Right lobe of liver (tissue), 4 donors: ENCODE results near the gene LTA.

Experiments used
- POLR2A ChIP-seq: fragments of 450-650 bp; IDR thresholded peaks from one replicate; pipeline ENCODE4 v1.6.1; 2017; ENCODE audit warnings: antibody characterized with exemption, mild to moderate bottlenecking
- TF ChIP-seq, protein P1 (sequence below), 4 donors: fragments of 200-600 bp in 3 of 4; fragments of 450-650 bp in 1 of 4; IDR thresholded peaks; one replicate each; pipeline versions ENCODE4 v1.5.1 to v1.8.0; 2016 to 2022; ENCODE audit warnings: antibody characterized with exemption in 4 of 4, mild to moderate bottlenecking in 2 of 4
- donor health status: DM: no; HTN: no; CAD: no.
- donor health status: DM: no; HTN: no; CAD: no.
- donor health status: DM: no; HTN: yes; CAD: no.

DNA sequence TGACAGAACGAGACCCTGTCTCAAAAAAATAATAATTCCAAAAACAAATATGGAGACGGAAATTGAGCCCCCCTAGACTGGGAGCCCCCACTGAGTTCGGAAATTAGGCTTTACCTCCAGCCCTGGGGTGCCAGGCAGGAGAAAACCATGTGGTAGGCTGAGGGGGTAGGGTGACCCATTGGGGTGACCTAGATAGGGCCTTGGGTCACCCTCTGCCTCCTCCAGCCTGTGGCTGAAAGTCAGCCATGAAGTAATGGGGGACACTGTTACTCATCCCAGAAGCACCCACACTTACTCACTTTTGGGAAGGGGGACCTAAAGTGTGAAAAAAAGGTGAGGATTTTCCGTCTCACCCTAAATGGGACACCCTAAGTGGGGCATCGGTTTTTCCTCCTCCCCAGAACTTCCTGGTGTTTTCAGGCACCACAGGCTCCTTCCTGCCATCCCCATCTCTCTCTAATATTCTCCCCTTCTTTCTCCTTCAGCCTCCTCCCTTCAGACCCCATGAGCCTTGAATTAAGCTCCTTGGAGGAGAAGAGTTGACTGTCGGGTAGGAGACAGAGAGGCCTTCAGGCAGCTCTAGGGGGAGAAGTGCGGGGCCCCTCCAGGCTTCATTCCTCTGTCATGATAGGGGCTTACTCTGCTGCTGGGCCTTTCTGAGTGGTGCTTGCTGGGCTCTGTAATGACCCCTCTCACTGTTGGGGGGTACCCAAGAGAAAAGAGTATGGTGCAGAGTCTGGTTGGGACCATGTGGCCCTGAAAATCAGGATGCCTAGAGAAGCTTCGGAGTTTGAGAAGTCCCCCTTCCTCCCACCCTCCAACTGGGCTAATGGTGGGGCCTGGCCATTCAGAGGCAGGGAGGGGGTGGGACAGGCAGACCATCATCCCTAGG is 7.7 kb downstream of the LTA start:
- TF ChIP-seq, protein P1, sequence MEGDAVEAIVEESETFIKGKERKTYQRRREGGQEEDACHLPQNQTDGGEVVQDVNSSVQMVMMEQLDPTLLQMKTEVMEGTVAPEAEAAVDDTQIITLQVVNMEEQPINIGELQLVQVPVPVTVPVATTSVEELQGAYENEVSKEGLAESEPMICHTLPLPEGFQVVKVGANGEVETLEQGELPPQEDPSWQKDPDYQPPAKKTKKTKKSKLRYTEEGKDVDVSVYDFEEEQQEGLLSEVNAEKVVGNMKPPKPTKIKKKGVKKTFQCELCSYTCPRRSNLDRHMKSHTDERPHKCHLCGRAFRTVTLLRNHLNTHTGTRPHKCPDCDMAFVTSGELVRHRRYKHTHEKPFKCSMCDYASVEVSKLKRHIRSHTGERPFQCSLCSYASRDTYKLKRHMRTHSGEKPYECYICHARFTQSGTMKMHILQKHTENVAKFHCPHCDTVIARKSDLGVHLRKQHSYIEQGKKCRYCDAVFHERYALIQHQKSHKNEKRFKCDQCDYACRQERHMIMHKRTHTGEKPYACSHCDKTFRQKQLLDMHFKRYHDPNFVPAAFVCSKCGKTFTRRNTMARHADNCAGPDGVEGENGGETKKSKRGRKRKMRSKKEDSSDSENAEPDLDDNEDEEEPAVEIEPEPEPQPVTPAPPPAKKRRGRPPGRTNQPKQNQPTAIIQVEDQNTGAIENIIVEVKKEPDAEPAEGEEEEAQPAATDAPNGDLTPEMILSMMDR (IDR thresholded peaks at IDR 0.05), result no peak
- TF ChIP-seq POLR2A, result no peak
